Right atrium auricular region (tissue), 2 donors: ENCODE measurements around the gene SLC35B2. TPM values are rescaled to one million over a fixed set of nuclear protein-coding genes. Genes with fewer than 3 reads are reported as not detected.

Experiments
- DNase-seq: peaks from one replicate; pipeline ENCODE4 v3.0.0-alpha.2; 2019; ENCODE audit warnings: low spot score
- H3K27ac ChIP-seq, 2 donors: fragments of 200-600 bp; sonication (generic); 1 replicate in 1 of 2; 2 replicates in 1 of 2; pipeline ENCODE4 v1.5.1; 2016 to 2019
- H3K27me3 ChIP-seq, 2 donors: fragments of 200-600 bp; sonication (generic); one replicate each; pipeline versions ENCODE4 v1.5.1 to v1.6.0; 2017 to 2019
- H3K36me3 ChIP-seq: fragments of 200-600 bp; sonication (generic); one replicate; pipeline ENCODE4 v1.5.1; 2016
- H3K4me1 ChIP-seq, 2 donors: fragments of 200-600 bp; sonication (generic); one replicate each; pipeline versions ENCODE4 v1.5.1 to v1.6.0; 2017 to 2019
- H3K4me3 ChIP-seq, 2 donors: fragments of 200-600 bp; sonication (generic); 1 replicate in 1 of 2; 2 replicates in 1 of 2; pipeline ENCODE4 v1.5.1; 2017 to 2019; ENCODE audit warnings: mild to moderate bottlenecking in 1 of 2, moderate library complexity in 1 of 2
- H3K9me3 ChIP-seq, 2 donors: fragments of 200-600 bp; sonication (generic); one replicate each; pipeline ENCODE4 v1.5.1; 2019
- CTCF ChIP-seq, 2 donors: fragments of 200-600 bp; sonication (generic); IDR thresholded peaks; one replicate each; pipeline ENCODE4 v1.5.1; 2019; ENCODE audit warnings: antibody characterized with exemption in 2 of 2
- total RNA-seq, 2 donors: library from RNA; depleted of rRNA; stranded (reverse); fragments of >200 nt; gene quantifications; one replicate each; pipeline ENCODE4 v1.1.0, GENCODE V29; 2016

The SLC35B2 gene
- total RNA-seq, 2 donors from 2014 or later, result 23.0 to 23.7 TPM

GRCh38 chr6:44256775-44257024 is 628 bp downstream of the SLC35B2 start:
- no peak for DNase-seq
- Histone ChIP-seq H3K4me3 (peak overlapping the region; percentile 85 to 88), H3K36me3 (peaks cover 38% of the 10 kb centered on the region), H3K27ac (peak overlapping the region; percentile 93 to 94), H3K4me1 (peaks cover 0 to 20% of the 10 kb centered on the region in 2 donors), H3K9me3 (no peaks in the 10 kb centered on the region), H3K27me3 (no peaks in the 10 kb centered on the region)
- TF ChIP-seq CTCF (IDR thresholded peaks at IDR 0.05), result no peak

GRCh38 chr6:44255871-44256774 is 1.2 kb downstream of the SLC35B2 start:
- no peak for DNase-seq
- Histone ChIP-seq H3K27me3 (no peaks in the 10 kb centered on the region), H3K36me3 (peaks cover 44% of the 10 kb centered on the region), H3K9me3 (no peaks in the 10 kb centered on the region), H3K27ac (peak overlapping the region; percentile 93 to 94), H3K4me1 (peaks cover 0 to 21% of the 10 kb centered on the region in 2 donors), H3K4me3 (peak overlapping the region; percentile 85 to 88)
- no peak for TF ChIP-seq CTCF (IDR thresholded peaks at IDR 0.05)

- Histone ChIP-seq H3K27ac (no peak overlapping the region), H3K4me3 (no peak overlapping the region), H3K27me3 (no peaks in the 10 kb centered on the region), H3K4me1 (peaks cover 0 to 29% of the 10 kb centered on the region in 2 donors), H3K36me3 (peaks cover 52% of the 10 kb centered on the region), H3K9me3 (no peaks in the 10 kb centered on the region)
- TF ChIP-seq CTCF (IDR thresholded peaks at IDR 0.05), result no peak
- DNase-seq, result no peak
Observed at GRCh38 chr6:44255105-44255808, 2.1 kb downstream of the SLC35B2 start.

GRCh38 chr6:44254191-44255104 is 2.9 kb downstream of the SLC35B2 start:
- Histone ChIP-seq H3K27me3 (no peaks in the 10 kb centered on the region), H3K4me1 (peaks cover 0 to 35% of the 10 kb centered on the region in 2 donors), H3K4me3 (no peak overlapping the region), H3K9me3 (no peaks in the 10 kb centered on the region), H3K36me3 (peaks cover 61% of the 10 kb centered on the region), H3K27ac (no peak overlapping the region)
- no peak for DNase-seq
- no peak for TF ChIP-seq CTCF (IDR thresholded peaks at IDR 0.05)

- peak in 1 of 2 donors; percentile 43 for TF ChIP-seq CTCF (IDR thresholded peaks at IDR 0.05)
- H3K4me1 ChIP-seq, result peaks cover 0 to 44% of the 10 kb centered on the region in 2 donors
Observed at GRCh38 chr6:44253307-44254101, 3.8 kb downstream of the SLC35B2 start.

More at GRCh38 chr6:44253307-44254101, 3.8 kb downstream of the SLC35B2 start:
- Histone ChIP-seq H3K36me3 (peaks cover 70% of the 10 kb centered on the region), H3K4me3 (no peak overlapping the region), H3K27me3 (no peaks in the 10 kb centered on the region), H3K9me3 (no peaks in the 10 kb centered on the region), H3K27ac (no peak overlapping the region)
- DNase-seq, result no peak
